ENCODE results near the gene ITM2C.

ITM2C gene

DNA sequence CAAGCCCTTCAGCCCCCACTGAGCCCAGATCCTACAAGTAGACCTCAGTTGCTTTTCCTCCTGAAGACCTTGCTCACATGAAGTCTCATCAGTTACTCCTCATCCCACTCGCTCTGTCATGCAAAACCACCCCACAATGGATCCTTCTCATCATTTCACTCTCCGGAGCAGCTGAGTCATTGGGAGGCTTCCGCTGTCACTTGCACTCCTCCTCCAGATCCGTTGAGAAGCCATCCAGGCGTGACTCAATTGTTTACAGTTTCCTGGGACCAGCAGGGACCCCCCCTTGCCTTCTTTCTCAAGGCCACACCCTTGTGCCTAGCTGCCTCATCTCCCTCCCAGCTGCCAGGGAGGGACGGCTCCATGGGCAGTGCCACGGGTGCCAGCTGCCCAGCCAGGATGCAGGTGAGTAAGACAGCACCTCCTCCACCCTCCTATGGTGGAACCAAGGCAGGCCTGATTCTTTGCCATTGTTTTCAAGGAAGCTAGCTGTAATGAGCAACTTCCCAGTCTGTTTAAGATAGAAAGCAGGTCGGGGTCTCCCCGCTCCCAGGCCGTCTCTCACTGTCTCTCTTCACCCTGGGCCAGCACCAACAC lies 44.0 kb downstream of the ITM2C start:
- DNase-seq = no peak

GRCh38 chr2:230909841-230910545 lies 45.3 kb downstream of the ITM2C start:
- DNase-seq = no peak

- DNase-seq = no peak
Observed at GRCh38 chr2:230910546-230911177, 45.9 kb downstream of the ITM2C start.

DNA sequence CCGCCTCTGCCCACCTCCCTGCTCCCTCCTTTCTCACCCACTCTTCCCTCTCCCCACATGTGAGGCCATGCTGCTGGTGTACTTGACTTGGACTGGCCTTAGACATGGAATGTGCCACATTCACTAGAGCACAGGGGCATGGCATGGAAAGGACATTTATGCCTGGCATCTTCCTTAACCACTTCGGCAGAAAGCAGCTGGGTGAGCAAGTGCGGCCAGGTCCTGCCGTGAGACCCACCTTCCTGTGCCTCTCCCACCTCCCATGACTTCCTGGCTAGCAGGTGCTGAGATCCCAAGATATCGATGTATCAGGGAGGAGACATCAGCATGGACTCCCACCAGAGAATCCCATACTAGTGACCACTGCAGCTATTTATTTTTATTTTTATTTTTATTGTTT lies 47.3 kb downstream of the ITM2C start:
- DNase-seq = no peak

DNA sequence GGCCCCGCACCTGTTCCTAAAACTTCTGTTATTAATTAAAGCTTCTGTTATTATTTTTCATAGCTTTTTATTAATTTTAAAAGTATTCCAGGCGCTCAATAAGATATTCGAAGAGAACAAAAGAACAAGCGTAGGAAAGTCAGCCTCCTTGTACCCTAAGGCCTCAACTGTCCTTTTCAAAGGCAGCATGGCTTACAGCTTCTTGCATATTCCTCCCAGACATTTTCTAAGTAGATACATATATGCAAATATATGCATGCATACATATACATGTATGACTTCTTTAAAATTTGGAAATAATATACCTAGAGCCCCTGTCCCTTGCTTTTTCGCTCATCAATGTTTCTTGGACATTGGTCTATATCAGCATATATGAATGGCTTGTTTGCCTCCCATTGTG lies 48.0 kb downstream of the ITM2C start:
- DNase-seq = no peak

- DNase-seq = no peak
Observed at GRCh38 chr2:230913406-230914143, 48.8 kb downstream of the ITM2C start.

DNA sequence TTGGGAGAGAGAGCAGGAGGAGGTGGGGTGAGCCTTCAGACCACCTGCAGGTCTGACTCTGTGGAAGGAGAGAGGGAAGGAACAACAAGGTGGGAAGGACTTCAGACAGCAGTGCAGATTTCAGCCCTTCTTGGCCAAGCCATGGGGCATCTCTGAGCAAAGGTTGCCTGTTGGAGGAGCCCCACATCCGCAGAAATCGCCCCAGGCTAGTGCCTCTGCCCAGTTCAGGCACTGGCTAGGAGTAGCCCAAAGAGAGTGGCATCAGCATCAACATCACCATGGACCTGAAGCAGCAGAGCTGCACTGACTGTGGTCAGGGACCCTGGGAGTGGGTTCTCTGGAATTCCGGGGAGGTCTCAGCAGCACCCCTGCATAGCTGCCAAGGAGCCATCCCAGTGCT lies 50.1 kb downstream of the ITM2C start:
- DNase-seq = no peak

DNA sequence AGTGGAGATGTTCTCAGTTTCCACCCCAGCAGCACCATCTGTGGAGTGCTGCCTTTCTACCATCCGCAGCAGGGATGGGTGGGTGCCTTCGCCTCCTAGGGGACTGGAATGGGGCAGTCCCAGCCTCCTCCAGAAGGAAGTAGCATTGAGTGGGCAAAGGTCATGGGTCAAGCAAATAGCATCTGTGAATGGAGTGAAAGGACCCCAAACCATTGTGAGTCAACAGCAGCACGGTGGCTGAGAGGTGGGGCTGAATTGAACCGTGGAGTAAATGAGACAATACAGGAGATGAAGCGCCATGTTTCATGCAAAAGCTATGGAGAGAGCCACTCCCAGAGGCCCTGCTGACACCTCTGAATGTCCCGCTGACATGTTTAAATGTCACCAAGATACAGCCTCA lies 50.6 kb downstream of the ITM2C start:
- no peak for DNase-seq

DNA sequence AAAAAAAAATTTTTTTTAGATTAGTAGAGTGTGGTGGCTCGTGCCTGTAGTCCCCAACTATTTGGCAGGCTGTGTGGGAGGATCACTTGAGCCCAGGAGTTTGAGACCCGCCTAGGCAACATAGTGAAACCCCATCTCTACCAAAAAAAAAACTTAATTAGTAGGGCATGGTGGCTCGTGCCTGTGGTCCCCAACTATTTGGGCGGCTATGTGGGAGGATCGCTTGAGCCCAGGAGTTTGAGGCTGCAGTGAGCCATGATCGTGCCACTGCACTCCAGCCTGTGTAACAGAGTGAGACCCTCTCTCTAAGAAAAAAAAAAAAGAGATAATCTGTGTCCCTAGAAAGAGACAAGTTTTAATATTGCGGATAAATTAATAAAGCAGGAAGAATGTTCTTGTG lies 51.5 kb downstream of the ITM2C start:
- DNase-seq = no peak

DNA sequence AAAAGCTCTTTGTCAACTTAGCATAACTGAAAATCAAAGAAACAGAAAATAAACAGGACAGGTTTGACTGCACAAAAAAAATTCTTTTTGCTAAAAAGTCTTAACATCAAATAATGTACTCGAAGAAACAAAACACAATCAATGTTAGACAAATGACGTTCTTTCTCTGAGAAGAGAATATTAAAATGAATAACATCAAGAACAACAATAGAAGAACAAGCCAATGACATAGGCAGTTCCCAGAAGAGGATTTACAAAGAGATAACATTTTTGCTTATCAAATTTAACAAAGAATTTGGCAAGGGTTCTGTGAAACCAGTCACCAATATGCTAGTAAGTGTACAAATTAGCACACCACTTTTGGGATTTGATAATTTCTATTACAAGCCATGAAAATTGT lies 54.5 kb downstream of the ITM2C start:
- DNase-seq = no peak

GRCh38 chr2:230919681-230920080 lies 54.9 kb downstream of the ITM2C start:
- DNase-seq = no peak

DNA sequence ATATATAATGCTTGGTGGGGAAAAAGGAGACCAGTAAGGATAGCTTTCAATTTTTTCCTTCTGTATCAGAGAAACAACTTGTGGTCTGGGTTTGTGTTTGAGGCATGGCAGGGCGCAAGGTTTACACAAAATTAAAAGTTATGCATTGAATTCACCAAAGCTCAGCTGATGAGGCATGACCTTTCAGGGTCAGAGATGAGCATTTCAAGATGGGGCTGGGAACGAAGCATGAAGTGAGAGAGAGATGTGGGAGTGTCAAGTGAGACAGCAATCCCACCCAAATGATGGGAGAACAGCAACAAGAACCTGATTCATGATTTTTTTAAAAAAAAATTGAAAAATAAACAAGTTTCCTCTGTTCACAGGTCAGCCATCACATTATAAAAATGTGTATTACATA lies 55.4 kb downstream of the ITM2C start:
- no peak for DNase-seq

DNA sequence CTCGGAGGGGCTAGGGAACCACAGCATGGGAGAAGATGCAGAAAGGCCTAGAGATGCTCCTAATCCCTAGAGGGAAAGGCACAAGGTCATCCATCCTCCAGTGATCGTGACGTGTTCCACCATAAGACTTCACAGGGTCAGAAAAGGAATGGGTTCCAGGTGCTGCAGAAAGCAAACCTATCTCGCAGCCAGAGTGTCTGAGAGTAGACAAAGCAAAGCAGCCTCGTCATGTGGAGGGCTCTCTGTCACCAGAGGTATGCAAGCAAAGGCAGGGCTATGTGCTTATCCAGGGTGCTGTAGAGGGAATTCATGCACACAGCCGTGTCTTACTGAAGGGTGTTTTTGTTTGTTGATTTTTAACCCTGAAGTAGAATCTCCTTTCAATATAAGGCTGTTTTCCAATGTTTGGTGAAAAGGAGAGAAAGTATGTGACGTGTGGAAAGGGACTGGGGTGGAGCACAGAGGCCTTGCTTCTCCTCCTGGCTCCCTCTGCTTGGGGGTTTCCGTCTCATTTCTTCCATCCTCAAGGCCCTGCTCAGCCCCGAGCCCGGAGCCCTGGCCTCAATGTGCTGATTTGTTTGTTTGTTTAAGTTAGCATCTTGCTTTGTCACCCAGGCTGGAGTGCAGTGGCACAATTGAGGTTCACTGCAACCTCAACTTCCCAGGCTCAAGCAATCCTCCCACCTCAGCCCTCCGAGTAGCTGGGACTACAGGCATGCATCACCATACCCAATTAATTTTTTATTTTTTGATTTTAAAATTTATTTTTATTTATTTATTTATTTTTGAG lies 57.3 kb downstream of the ITM2C start:
- DNase-seq = no peak

DNA sequence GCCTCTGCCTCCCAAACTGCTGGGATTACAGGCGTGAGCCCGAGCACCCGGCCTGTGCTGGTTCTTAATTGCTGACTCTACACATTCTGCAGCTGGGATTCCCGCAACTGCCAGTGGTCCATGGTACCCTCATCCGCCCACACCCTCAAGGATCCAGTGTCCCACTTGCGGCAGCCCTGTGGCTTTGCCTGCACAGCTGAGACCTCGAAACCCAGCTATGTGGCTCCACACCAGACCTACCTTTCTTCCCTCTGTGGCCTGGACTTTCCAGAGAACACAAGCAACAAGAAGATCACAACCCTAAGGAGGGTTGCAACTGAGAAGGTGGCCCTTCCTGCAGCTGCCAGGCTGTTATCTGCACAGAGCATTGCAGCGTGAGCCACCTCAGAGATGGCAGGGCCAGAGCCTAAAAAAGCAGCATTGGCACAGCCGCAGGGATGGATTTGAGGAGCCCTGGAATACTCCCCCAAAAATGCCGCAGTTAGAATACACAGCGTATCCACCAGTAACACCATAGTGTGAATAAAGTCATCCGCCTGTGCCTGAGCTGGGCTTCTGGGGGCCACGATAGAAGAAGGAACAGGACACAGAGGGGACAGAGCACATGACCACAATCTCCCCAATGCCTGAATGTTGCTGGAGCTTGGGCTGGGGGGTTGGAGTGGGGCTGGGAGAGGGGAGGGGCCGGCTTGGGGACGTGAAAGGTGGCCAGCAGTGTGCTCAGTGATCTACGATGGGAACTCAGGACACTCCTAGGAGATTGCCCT lies 58.4 kb downstream of the ITM2C start:
- DNase-seq = no peak

DNA sequence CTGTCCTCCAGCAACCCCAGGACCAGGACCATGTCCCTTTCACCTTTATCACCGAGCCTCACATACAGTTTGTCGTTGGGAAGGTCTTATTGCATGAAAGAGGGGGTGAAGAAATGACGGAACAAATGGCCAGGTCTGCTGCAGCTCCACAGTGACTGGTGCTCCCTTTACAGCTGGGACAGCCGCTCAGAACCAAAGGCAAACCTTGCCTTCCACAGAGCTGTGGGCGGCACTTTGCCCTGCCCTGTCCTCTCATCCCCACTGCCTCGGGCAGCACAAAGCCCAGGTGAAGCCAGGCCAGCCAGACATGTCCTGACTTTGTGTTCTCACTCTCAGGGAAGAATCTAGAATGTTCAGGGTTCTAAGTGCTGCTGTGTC lies 59.3 kb downstream of the ITM2C start:
- DNase-seq = no peak

DNA sequence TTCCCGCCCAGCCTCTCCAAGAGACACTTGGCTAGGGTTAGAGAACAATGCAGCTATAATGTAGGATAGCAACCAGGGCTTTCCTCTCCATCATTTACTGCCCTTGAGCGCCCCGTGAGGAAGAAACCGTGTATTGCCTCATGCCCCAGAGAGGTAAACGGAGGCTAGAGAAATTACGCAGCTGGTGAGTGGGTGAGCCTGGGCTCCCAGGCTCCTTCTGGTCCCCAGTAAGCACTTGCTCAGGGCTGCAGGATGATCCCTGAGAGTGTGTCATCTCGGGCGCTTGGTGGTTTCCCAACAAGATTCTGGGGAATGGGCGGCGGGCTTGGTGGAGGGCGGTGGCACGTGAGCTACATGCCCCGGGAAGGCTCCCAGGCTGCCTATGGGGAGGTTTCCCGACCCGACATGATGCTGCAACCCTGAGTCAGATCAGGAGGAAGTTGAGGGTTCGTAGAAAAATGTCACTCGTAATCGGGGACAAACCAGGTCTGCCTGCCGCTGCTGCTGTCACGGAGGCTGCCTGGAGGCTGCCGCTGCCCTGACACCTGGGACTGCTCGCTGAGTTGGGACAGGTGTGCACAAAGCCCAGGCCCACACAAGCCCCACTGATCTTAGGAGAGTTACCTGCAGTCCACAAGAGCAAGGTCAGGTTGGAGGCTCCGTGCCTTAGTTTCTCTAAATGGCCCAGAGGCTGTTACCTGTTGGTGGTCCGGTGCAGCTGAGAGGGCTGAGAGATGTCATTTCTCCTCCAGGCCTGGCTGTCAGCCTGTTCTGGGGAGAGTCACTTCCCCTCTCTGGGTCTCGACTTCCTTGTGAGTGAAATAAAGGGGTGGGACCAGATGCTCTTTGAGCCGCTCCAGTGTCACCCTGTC lies 60.0 kb downstream of the ITM2C start, which contains the start of gene GPR55:
Gene GPR55 (minus strand): TSS at position 773 of the 872 bp plus-strand sequence. CDS start 14,280 bp downstream, outside the sequence.
- peak in 2 of 4 experiments; percentile 15 to 25 for DNase-seq

- DNase-seq = no peak
Observed at GRCh38 chr2:230925443-230925878, 60.7 kb downstream of the ITM2C start.

DNA sequence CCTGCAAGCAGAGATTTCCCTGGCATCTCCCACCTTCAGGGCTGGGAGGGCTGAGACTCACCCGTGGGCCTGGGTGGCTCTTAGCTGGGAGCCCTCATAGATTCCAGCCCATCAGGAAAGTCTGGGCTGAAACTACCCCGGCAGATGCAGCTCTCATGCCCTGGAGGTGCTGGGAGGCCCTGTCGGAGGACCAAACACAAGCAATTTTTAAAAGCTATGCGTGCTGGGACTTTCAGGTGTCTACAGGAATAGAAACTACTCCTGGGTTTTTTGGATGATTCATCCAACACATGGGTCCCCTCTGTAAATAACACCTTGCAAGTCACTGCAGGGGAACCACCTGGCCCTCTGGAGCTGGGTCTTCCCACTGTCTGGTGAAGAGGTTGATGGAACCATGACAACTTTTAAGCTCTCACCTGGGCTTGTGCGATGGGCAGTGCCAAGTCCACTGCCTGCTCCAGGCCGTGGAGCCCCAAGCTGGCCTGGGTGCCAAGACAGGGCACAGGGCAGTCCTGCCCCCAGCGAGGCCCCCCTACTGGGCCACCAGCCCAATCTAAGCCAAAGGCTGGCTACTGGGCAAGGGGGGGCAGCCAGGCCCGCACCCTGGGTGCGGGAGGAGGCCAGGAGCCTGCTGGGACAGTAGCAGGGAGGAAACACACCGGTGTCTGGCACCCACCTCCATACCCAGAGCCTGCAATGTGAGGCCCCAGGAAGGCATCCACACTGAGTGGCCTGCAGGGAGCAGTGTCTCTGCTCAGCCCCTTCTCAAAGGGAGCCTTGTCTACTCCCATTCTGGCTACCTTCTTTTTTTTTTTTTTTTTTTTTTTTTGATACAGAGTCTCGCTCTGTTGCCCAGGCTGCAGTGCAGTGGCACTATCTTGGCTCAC lies 61.4 kb downstream of the ITM2C start:
- peak in 1 of 4 experiments; percentile 24 for DNase-seq

DNA sequence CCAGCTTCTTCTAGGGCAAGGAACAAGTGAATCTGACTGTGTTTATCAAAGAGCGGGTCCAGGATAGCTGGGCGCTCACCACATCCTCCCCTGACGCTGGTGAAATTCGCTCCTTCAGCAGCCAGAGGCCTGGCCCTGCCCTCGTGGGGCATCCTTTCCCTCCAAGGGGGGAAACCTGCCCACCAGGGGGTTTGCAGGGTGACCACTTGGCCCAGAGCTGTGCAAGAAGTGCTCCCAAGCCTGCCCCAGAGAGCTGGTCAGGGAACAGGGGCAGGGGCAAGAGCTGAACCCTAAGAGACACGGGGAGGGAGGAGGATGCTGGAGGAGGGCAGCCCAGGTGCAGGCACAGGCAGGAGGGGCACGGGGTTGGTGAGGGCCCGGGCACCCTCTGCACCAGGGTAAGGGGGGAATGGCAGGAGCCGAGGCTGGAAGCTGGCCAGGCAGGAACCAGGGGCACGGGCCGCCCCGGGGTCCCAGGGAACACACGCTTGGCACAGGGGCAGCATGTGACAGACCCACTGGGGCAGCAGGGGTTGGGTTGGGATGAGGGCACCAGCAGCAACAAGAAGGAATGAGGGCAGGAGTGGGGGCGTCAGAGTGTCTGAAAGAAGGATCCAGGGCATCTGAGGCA lies 63.1 kb downstream of the ITM2C start:
- no peak for DNase-seq

Data from activated naive CD4-positive, alpha-beta T cell (primary cell).